Right lobe of liver (tissue), 6 donors: ENCODE data around the gene RNF133. TPM values are rescaled to one million over a fixed set of nuclear protein-coding genes. Genes with fewer than 3 reads are reported as not detected.
"Not testable (repeated sequence)": the region's sequence is repeated elsewhere in the genome, so short reads cannot be mapped to it uniquely, and the experiment has no call there.

Experiments
- ATAC-seq, 4 donors: fragments of 200-7000 bp; cut with Tn5 transposase; one replicate each; pipeline ENCODE4 v1.9.1; 2020; ENCODE audit warnings: mild to moderate bottlenecking in 4 of 4, moderate library complexity in 4 of 4
- DNase-seq, 3 donors: peaks; one replicate each; pipeline ENCODE4 v3.0.0-alpha.2; 2020
- H3K27ac ChIP-seq, 3 donors: fragments of 200-600 bp; one replicate each; pipeline ENCODE4 v1.8.0; 2022
- H3K27me3 ChIP-seq, 2 donors: fragments of 200-600 bp; one replicate each; pipeline ENCODE4 v1.8.0; 2022
- H3K36me3 ChIP-seq, 4 donors: fragments of 200-600 bp; sonication (generic) in 1 of 4; one replicate each; pipeline versions ENCODE4 v1.5.1 to v1.8.0; 2017 to 2022; ENCODE audit warnings: control low read depth in 1 of 4
- H3K4me1 ChIP-seq, 4 donors: fragments of 200-600 bp; sonication (generic) in 1 of 4; one replicate each; pipeline versions ENCODE4 v1.5.1 to v1.8.0; 2017 to 2022; ENCODE audit warnings: control low read depth in 1 of 4
- H3K4me3 ChIP-seq, 3 donors: fragments of 200-600 bp; one replicate each; pipeline ENCODE4 v1.8.0; 2022
- H3K9me3 ChIP-seq, 4 donors: fragments of 200-600 bp; sonication (generic) in 1 of 4; one replicate each; pipeline versions ENCODE4 v1.5.1 to v1.8.0; 2017 to 2022; ENCODE audit warnings: control low read depth in 1 of 4
- POLR2A ChIP-seq: fragments of 450-650 bp; IDR thresholded peaks from one replicate; pipeline ENCODE4 v1.6.1; 2017; ENCODE audit warnings: antibody characterized with exemption, mild to moderate bottlenecking
- WGBS: methylation state at CpG from one replicate; pipeline ENCODE4 v1.1.6; 2018; ENCODE audit warnings: low coverage, low lambda C conversion rate; ENCODE audit not compliant: insufficient coverage; ENCODE audit errors: missing lambda C conversion rate; 5-methylcytosine and 5-hydroxymethylcytosine counted together
- intact Hi-C, 2 donors: fragments of 100-400 bp; cut with DNase I; formaldehyde crosslinking; loops; one replicate each; pipeline versions ENCODE4 v1.11.2 to v1.14.1; 2022
- total RNA-seq, 6 experiments: library from RNA; depleted of rRNA in 2 of 6; stranded (reverse); fragments of >200 nt in 2 of 6; fragmentation: NEBNext Ultra II Directional in 3 of 6; extraction: Animal tissue kit (Norgen Biotek cat#: 25700) in 3 of 6; gene quantifications; one replicate each; pipeline versions ENCODE4 v1.1.0 to v1.2.4, GENCODE V29; 2016 to 2023
- TF ChIP-seq, protein P1 (sequence below), 4 donors: fragments of 200-600 bp in 3 of 4; fragments of 450-650 bp in 1 of 4; IDR thresholded peaks; one replicate each; pipeline versions ENCODE4 v1.5.1 to v1.8.0; 2016 to 2022; ENCODE audit warnings: antibody characterized with exemption in 4 of 4, mild to moderate bottlenecking in 2 of 4
- donor health status: DM: no; HTN: yes; CAD: no.
- donor health status: DM: no; HTN: no; CAD: no.
- donor health status: DM: no; HTN: no; CAD: no.
- donor health status: DM: no; HTN: yes; CAD: no.
- donor health status: DM: no; HTN: yes; CAD: no.

RNF133 gene
- total RNA-seq, 6 experiments from 2014 or later: 0.22 to 0.74 (median 0.35) TPM; not detected in 1

DNA sequence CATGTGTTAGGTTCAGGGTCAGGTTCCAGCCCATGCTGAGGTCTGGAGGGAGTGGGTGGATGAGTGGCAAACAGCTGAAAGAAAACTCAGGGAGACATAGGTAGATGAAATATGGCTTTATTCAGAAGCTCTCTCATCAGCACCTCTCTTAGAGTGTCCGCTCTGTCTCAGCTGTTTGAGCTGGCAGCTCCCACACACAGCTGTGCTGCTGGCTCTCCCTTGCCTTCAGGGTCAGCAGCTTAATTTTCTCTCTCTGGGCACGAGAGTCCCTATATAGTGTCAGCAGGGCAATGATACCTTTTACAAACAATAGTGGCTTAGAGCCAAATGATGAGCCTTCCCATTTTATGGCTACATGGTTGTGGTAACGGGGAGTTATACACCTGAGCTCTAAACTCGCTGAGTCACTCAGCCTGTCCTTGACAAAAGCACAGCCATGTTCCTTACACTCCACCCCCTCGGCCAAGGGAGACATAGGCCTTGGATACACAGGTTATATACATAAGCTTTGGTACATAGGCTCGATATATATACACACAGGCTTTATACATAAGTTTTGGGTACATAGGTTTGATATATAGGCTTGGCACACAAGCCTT, 10.4 kb downstream of the RNF133 start:
- H3K4me1 ChIP-seq: peaks cover 0 to 7% (median 0%) of the 10 kb centered on the region in 4 donors
- TF ChIP-seq POLR2A: no peak
- TF ChIP-seq, protein P1, sequence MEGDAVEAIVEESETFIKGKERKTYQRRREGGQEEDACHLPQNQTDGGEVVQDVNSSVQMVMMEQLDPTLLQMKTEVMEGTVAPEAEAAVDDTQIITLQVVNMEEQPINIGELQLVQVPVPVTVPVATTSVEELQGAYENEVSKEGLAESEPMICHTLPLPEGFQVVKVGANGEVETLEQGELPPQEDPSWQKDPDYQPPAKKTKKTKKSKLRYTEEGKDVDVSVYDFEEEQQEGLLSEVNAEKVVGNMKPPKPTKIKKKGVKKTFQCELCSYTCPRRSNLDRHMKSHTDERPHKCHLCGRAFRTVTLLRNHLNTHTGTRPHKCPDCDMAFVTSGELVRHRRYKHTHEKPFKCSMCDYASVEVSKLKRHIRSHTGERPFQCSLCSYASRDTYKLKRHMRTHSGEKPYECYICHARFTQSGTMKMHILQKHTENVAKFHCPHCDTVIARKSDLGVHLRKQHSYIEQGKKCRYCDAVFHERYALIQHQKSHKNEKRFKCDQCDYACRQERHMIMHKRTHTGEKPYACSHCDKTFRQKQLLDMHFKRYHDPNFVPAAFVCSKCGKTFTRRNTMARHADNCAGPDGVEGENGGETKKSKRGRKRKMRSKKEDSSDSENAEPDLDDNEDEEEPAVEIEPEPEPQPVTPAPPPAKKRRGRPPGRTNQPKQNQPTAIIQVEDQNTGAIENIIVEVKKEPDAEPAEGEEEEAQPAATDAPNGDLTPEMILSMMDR (IDR thresholded peaks at IDR 0.05): no peak
- intact Hi-C loops: no loop called here
- no peaks in the 10 kb centered on the region for H3K9me3 ChIP-seq
- H3K4me3 ChIP-seq: no peak overlapping the region
- ATAC-seq (no peak), DNase-seq (no peak)
- WGBS: 67% methylated on average over 3 of the region's 6 CpGs
- H3K27ac ChIP-seq: no peak overlapping the region
- H3K27me3 ChIP-seq: no peaks in the 10 kb centered on the region
- H3K36me3 ChIP-seq: no peaks in the 10 kb centered on the region

GRCh38 chr7:122686360-122686878, 12.5 kb downstream of the RNF133 start:
- no peak for DNase-seq
- no peak for TF ChIP-seq POLR2A
- TF ChIP-seq, protein P1 (IDR thresholded peaks at IDR 0.05): no peak
- ATAC-seq: no peak
- intact Hi-C loops: no loop called here
- WGBS: 67% methylated on average over 5 of the region's 10 CpGs
- no peaks in the 10 kb centered on the region for H3K9me3 ChIP-seq
- H3K4me1 ChIP-seq: peaks cover 0 to 7% (median 0%) of the 10 kb centered on the region in 4 donors
- no peak overlapping the region for H3K4me3 ChIP-seq
- H3K27ac ChIP-seq: no peak overlapping the region
- no peaks in the 10 kb centered on the region for H3K36me3 ChIP-seq
- H3K27me3 ChIP-seq: no peaks in the 10 kb centered on the region

DNA sequence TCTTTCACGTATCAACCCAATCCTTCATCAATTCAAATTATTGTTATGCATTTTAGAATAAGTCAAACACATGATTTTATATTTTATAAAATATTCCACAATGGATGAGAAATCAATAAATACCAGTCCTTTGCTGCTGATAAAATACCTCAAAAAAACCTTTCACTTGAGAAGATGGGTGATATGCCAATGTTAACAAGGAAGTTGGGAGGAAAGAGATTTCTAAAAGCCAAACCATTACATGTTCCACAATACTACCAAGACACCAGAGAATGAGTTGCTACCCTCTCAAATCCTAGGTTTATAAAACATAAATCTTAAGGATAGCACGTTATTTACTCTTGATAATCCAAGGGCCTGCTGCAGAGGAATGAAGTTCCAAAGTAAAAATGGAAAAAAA, 14.4 kb downstream of the RNF133 start:
- 38% methylated on average over 2 of the region's 2 CpGs for WGBS
- Histone ChIP-seq H3K36me3 (no peaks in the 10 kb centered on the region), H3K4me1 (peaks cover 0 to 7% (median 0%) of the 10 kb centered on the region in 4 donors), H3K4me3 (no peak overlapping the region), H3K9me3 (no peaks in the 10 kb centered on the region), H3K27ac (no peak overlapping the region), H3K27me3 (no peaks in the 10 kb centered on the region)
- DNase-seq (no peak), ATAC-seq (no peak)
- intact Hi-C loops: no loop called here
- TF ChIP-seq POLR2A: no peak
- TF ChIP-seq, protein P1 (IDR thresholded peaks at IDR 0.05): no peak

DNA sequence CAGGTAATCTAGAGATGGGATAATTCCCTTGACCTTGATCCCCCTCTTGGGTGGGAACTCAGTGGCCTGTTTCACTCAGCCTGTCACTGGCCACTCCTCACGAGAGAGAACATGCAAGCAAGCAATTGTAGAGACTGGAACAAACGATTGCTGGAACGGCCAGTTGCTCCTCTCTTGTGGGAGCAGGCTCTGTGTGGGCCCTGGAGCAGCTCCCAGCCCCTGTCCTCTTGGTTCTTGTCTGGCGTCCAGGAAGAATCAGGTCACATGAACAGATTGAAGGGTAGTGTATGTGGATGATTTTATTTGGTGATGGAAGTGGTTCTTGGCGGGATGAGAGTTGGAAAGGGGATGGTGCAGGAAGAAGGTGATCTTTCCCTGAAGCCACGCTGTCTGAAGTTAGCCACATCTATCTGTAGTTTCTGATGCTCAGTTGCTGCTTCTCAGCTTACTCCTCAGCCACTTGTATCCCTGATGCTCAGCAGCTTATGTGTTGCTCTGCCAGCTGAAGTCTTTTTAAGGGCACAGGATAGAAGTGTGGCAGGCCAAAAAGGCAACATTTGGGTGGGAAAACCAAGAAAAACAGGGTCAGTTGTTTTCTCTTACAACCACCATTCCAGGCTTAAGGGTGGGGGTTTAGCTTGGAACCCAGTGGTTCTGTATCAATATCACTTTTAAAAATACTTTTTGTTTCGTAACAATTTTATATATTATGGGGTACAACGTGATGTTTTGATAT, 15.9 kb downstream of the RNF133 start:
- no peaks in the 10 kb centered on the region for H3K27me3 ChIP-seq
- H3K9me3 ChIP-seq: no peaks in the 10 kb centered on the region
- TF ChIP-seq, protein P1 (IDR thresholded peaks at IDR 0.05): no peak
- TF ChIP-seq POLR2A: no peak
- H3K4me1 ChIP-seq: peaks cover 0 to 7% (median 0%) of the 10 kb centered on the region in 4 donors
- DNase-seq (no peak), ATAC-seq (no peak)
- intact Hi-C loops: no loop called here
- 80% methylated on average over 7 of the region's 8 CpGs for WGBS
- H3K27ac ChIP-seq: no peak overlapping the region
- no peaks in the 10 kb centered on the region for H3K36me3 ChIP-seq
- no peak overlapping the region for H3K4me3 ChIP-seq

- ATAC-seq, H3K9me3 ChIP-seq, H3K4me1 ChIP-seq, H3K36me3 ChIP-seq, H3K27me3 ChIP-seq, H3K27ac ChIP-seq, intact Hi-C loops, H3K4me3 ChIP-seq, DNase-seq: not testable (repeated sequence)
- WGBS: 95% methylated on average over 8 of the region's 16 CpGs
These were observed 17.7 kb downstream of the RNF133 start for GRCh38 chr7:122681186-122681585.
